Stomach (tissue), 9 donors: ENCODE measurements around the gene KDELR1. TPM values are rescaled to one million over a fixed set of nuclear protein-coding genes. Genes with fewer than 3 reads are reported as not detected.

Source experiments
- DNase-seq, 2 donors: peaks; one replicate each; pipeline versions ENCODE4 v3.0.0 to v3.0.0-alpha.2; 2013 to 2019
- H3K27ac ChIP-seq, 5 donors: fragments of 200-600 bp in 4 of 5; sonication (generic) in 4 of 5; one replicate each; pipeline ENCODE4 v1.5.1; 2013 to 2019; ENCODE audit warnings: mild to moderate bottlenecking in 1 of 5, moderate library complexity in 1 of 5
- H3K27me3 ChIP-seq, 3 donors: fragments of 200-600 bp; sonication (generic); one replicate each; pipeline ENCODE4 v1.5.1; 2017 to 2019; ENCODE audit warnings: mixed run types in 1 of 3
- H3K36me3 ChIP-seq, 4 donors: fragments of 200-600 bp; sonication (generic); 1 replicate in 3 of 4; 2 replicates in 1 of 4; pipeline ENCODE4 v1.5.1; 2016 to 2019
- H3K4me1 ChIP-seq, 4 donors: fragments of 200-600 bp; sonication (generic); one replicate each; pipeline ENCODE4 v1.5.1; 2016 to 2019
- H3K4me3 ChIP-seq, 4 donors: fragments of 200-600 bp; sonication (generic) in 3 of 4; one replicate each; pipeline ENCODE4 v1.5.1; 2016 to 2019; ENCODE audit warnings: mild to moderate bottlenecking in 1 of 4
- H3K9me3 ChIP-seq, 4 donors: fragments of 200-600 bp; sonication (generic); one replicate each; pipeline ENCODE4 v1.5.1; 2016 to 2019
- CTCF ChIP-seq, 7 experiments: fragments of 450-650 bp in 4 of 7; fragments of 200-600 bp in 3 of 7; sonication (generic) in 3 of 7; IDR thresholded peaks; one replicate each; pipeline ENCODE4 v1.5.1; 2016 to 2019; ENCODE audit warnings: antibody characterized with exemption in 7 of 7, control low read depth in 2 of 7, mild to moderate bottlenecking in 1 of 7
- EP300 ChIP-seq: sonication (generic); formaldehyde crosslinking; IDR thresholded peaks from one replicate; pipeline ENCODE4 v1.6.1; 2017; ENCODE audit warnings: antibody characterized with exemption
- POLR2A ChIP-seq, 4 donors: fragments of 450-650 bp; IDR thresholded peaks; one replicate each; pipeline ENCODE4 v1.6.1; 2016; ENCODE audit warnings: antibody characterized with exemption in 4 of 4, control low read depth in 2 of 4, mild to moderate bottlenecking in 1 of 4, moderate library complexity in 1 of 4
- POLR2AphosphoS5 ChIP-seq, 3 donors: sonication (generic); formaldehyde crosslinking; IDR thresholded peaks; one replicate each; pipeline ENCODE4 v1.6.1; 2016; ENCODE audit warnings: antibody characterized with exemption in 3 of 3
- WGBS, 5 donors: extraction: QIAGEN DNeasy Blood & Tissue Kit in 3 of 5; methylation state at CpG; one replicate each; pipeline versions ENCODE4 v1.1.5 to v1.1.7; 2013 to 2018; 5-methylcytosine and 5-hydroxymethylcytosine counted together
- intact Hi-C: fragments of 100-400 bp; cut with DNase I; formaldehyde crosslinking; loops from one replicate; pipeline ENCODE4 v1.15.1; 2023; ENCODE audit warnings: low total_unique reads
- polyA plus RNA-seq, 3 donors: library from polyadenylated mRNA; stranded (reverse); fragments of 200-250 nt; gene quantifications; one replicate each; pipeline ENCODE4 v1.2.3, GENCODE V29; 2013
- total RNA-seq, 5 donors: library from RNA; depleted of rRNA; stranded (reverse); fragments of >200 nt; gene quantifications; one replicate each; pipeline versions ENCODE4 v1.1.0 to v1.2.3, GENCODE V29; 2014 to 2016
- donor health status: healthy with polysubstance abuse.
- donor health status: Bipolar disorder and iron deficiency.
- donor health status: healthy.

KDELR1 gene
- total and polyA plus RNA-seq, 8 donors: 45.8 to 123 (median 70.9) TPM

GRCh38 chr19:48418317-48419064, 27.1 kb upstream of the KDELR1 start:
- Histone ChIP-seq H3K27me3 (peaks cover 0 to 63% (median 25%) of the 10 kb centered on the region in 3 donors), H3K4me1 (peaks cover 15 to 23% (median 20%) of the 10 kb centered on the region in 4 donors), H3K36me3 (no peaks in the 10 kb centered on the region), H3K4me3 (no peak overlapping the region), H3K27ac (no peak overlapping the region), H3K9me3 (no peaks in the 10 kb centered on the region)
- TF ChIP-seq POLR2AphosphoS5 (IDR thresholded peaks at IDR 0.05): no peak
- no peak for TF ChIP-seq EP300
- TF ChIP-seq CTCF (IDR thresholded peaks at IDR 0.05): no peak
- TF ChIP-seq POLR2A (IDR thresholded peaks at IDR 0.05): no peak
- intact Hi-C loops: no loop called here
- peak in 1 of 2 donors; percentile 8 for DNase-seq
- 68 to 83% (median 72%) methylated on average over 6 of the region's 6 CpGs for WGBS, 5 donors

GRCh38 chr19:48417421-48417820, 26.1 kb upstream of the KDELR1 start:
- Histone ChIP-seq H3K9me3 (no peaks in the 10 kb centered on the region), H3K4me1 (peaks cover 15 to 23% (median 20%) of the 10 kb centered on the region in 4 donors), H3K36me3 (no peaks in the 10 kb centered on the region), H3K27ac (no peak overlapping the region), H3K4me3 (no peak overlapping the region), H3K27me3 (peaks cover 0 to 67% (median 25%) of the 10 kb centered on the region in 3 donors)
- DNase-seq: no peak
- intact Hi-C loops: no loop called here
- WGBS, 5 donors: 62 to 73% (median 64%) methylated on average over 7 of the region's 7 CpGs
- TF ChIP-seq CTCF (IDR thresholded peaks at IDR 0.05) (no peak), POLR2A (IDR thresholded peaks at IDR 0.05) (no peak), EP300 (no peak), POLR2AphosphoS5 (IDR thresholded peaks at IDR 0.05) (no peak)

GRCh38 chr19:48415806-48416221, 24.5 kb upstream of the KDELR1 start:
- DNase-seq: no peak
- H3K9me3 ChIP-seq: no peaks in the 10 kb centered on the region
- TF ChIP-seq CTCF (IDR thresholded peaks at IDR 0.05) (no peak), EP300 (no peak), POLR2A (IDR thresholded peaks at IDR 0.05) (no peak), POLR2AphosphoS5 (IDR thresholded peaks at IDR 0.05) (no peak)
- no peak overlapping the region for H3K27ac ChIP-seq
- H3K36me3 ChIP-seq: no peaks in the 10 kb centered on the region
- intact Hi-C loops: no loop called here
- H3K4me1 ChIP-seq: peaks cover 15 to 23% (median 20%) of the 10 kb centered on the region in 4 donors
- H3K27me3 ChIP-seq: peaks cover 0 to 58% (median 25%) of the 10 kb centered on the region in 3 donors
- peak overlapping the region; percentile 0 to 19 (median 8) for H3K4me3 ChIP-seq
- 24 to 35% (median 29%) methylated on average over 27 to 30 of the region's 30 CpGs for WGBS, 5 donors

- Histone ChIP-seq H3K9me3 (no peaks in the 10 kb centered on the region), H3K36me3 (no peaks in the 10 kb centered on the region), H3K27me3 (peaks cover 0 to 58% (median 25%) of the 10 kb centered on the region in 3 donors), H3K4me3 (peak overlapping the region; percentile 20 to 41 (median 28)), H3K27ac (no peak overlapping the region), H3K4me1 (peaks cover 15 to 23% (median 20%) of the 10 kb centered on the region in 4 donors)
- DNase-seq: peak; percentile 78 to 82
- intact Hi-C loops: no loop called here
- WGBS, 5 donors: 3 to 10% (median 4%) methylated on average over 11 to 14 of the region's 14 CpGs
- TF ChIP-seq POLR2AphosphoS5 (IDR thresholded peaks at IDR 0.05): no peak
- TF ChIP-seq CTCF (IDR thresholded peaks at IDR 0.05): no peak
- TF ChIP-seq EP300: no peak
- TF ChIP-seq POLR2A (IDR thresholded peaks at IDR 0.05): no peak
These were observed 24.0 kb upstream of the KDELR1 start for GRCh38 chr19:48415395-48415794.
